BLaER1 treated with 17β-estradiol and CSF1 and Interleukin-3, amounts not matched to agents 10 nM and 100 nM (cell line): Measurements from ENCODE around the gene HDAC7.
A peak's percentile ranks its signal among the peaks of the same experiment; 100 is the strongest.

Source experiments
- H3K27ac ChIP-seq, 11 experiments: shearing (Covaris generic); formaldehyde crosslinking; 2 replicates each; pipeline ENCODE4 v1.8.1; 2022
- H3K27me3 ChIP-seq, 11 experiments: shearing (Covaris generic); formaldehyde crosslinking; 2 replicates each; pipeline ENCODE4 v1.8.1; 2022
- H3K36me3 ChIP-seq, 11 experiments: shearing (Covaris generic); formaldehyde crosslinking; 2 replicates each; pipeline ENCODE4 v1.8.1; 2022
- H3K4me1 ChIP-seq, 10 experiments: shearing (Covaris generic); formaldehyde crosslinking; 2 replicates each; pipeline ENCODE4 v1.8.1; 2022
- H3K4me2 ChIP-seq, 11 experiments: shearing (Covaris generic); formaldehyde crosslinking; 2 replicates each; pipeline ENCODE4 v1.8.1; 2022
- H3K4me3 ChIP-seq, 10 experiments: shearing (Covaris generic); formaldehyde crosslinking; 2 replicates each; pipeline ENCODE4 v1.8.1; 2022
- H3K9ac ChIP-seq, 11 experiments: shearing (Covaris generic); formaldehyde crosslinking; 2 replicates each; pipeline ENCODE4 v1.8.1; 2022
- H3K9me3 ChIP-seq, 11 experiments: shearing (Covaris generic); formaldehyde crosslinking; replicated peaks in 1 of 11; 2 replicates each; pipeline ENCODE4 v1.8.1; 2022
- H4K20me1 ChIP-seq, 11 experiments: shearing (Covaris generic); formaldehyde crosslinking; 2 replicates each; pipeline ENCODE4 v1.8.1; 2022
- Cebpa-rat ChIP-seq, 11 experiments: shearing (Covaris generic); IDR thresholded peaks; 2 replicates each; pipeline ENCODE4 v1.8.1; 2022

The HDAC7 gene

GRCh38 chr12:47741340-47741703 lies 78.4 kb downstream of the HDAC7 start:
- Histone ChIP-seq H3K4me2 (peak overlapping the region; percentile 96 to 100 (median 98)), H3K36me3 (no peaks in the 10 kb centered on the region), H3K4me3 (peak overlapping the region; percentile 37 to 62 (median 47); a peak in 18 of 20 replicates), H3K27ac (peak overlapping the region; percentile 77 to 89 (median 82)), H3K9ac (peak overlapping the region; percentile 66 to 81 (median 75)), H3K9me3 (no peaks in the 10 kb centered on the region), H4K20me1 (peaks cover 0 to 29% (median 10%) of the 10 kb centered on the region in 11 experiments; a peak in 10 of 22 replicates), H3K4me1 (peaks cover 47 to 95% (median 76%) of the 10 kb centered on the region in 10 experiments), H3K27me3 (0 out of 22 replicates have a peak, but pooled peaks cover 0 to 3% (median 0%) of the 10 kb centered on the region in 11 experiments)
- TF ChIP-seq Cebpa-rat (IDR thresholded peaks at IDR 0.05) = peak in 1 of 11 experiments; percentile 28; a peak in 1 of 22 replicates

GRCh38 chr12:47740606-47741339 lies 78.9 kb downstream of the HDAC7 start:
- peaks cover 53 to 94% (median 74%) of the 10 kb centered on the region in 10 experiments for H3K4me1 ChIP-seq
- peak overlapping the region; percentile 77 to 89 (median 82) for H3K27ac ChIP-seq
- H3K9me3 ChIP-seq = no peaks in the 10 kb centered on the region
- peaks cover 0 to 27% (median 10%) of the 10 kb centered on the region in 11 experiments; a peak in 10 of 22 replicates for H4K20me1 ChIP-seq
- H3K4me3 ChIP-seq = peak overlapping the region; percentile 37 to 62 (median 47)
- H3K27me3 ChIP-seq = 0 out of 22 replicates have a peak, but pooled peaks cover 0 to 3% (median 0%) of the 10 kb centered on the region in 11 experiments
- H3K9ac ChIP-seq = peak overlapping the region; percentile 66 to 81 (median 75)
- no peak for TF ChIP-seq Cebpa-rat (IDR thresholded peaks at IDR 0.05)
- H3K4me2 ChIP-seq = peak overlapping the region; percentile 96 to 100 (median 98)
- no peaks in the 10 kb centered on the region for H3K36me3 ChIP-seq

- Histone ChIP-seq H3K9me3 (no peaks in the 10 kb centered on the region), H3K4me2 (peak overlapping the region; percentile 96 to 100 (median 98)), H3K4me3 (peak overlapping the region; percentile 37 to 62 (median 47); a peak in 19 of 20 replicates), H3K27me3 (0 out of 22 replicates have a peak, but pooled peaks cover 0 to 3% (median 0%) of the 10 kb centered on the region in 11 experiments), H3K4me1 (peaks cover 57 to 94% (median 80%) of the 10 kb centered on the region in 10 experiments), H3K9ac (peak overlapping the region; percentile 66 to 81 (median 75); a peak in 21 of 22 replicates), H4K20me1 (peaks cover 0 to 20% (median 10%) of the 10 kb centered on the region in 11 experiments; a peak in 9 of 22 replicates), H3K36me3 (no peaks in the 10 kb centered on the region), H3K27ac (peak overlapping the region; percentile 77 to 89 (median 82))
- no peak for TF ChIP-seq Cebpa-rat (IDR thresholded peaks at IDR 0.05)
Measured at GRCh38 chr12:47739979-47740378, 79.7 kb downstream of the HDAC7 start.

GRCh38 chr12:47739297-47739696 lies 80.4 kb downstream of the HDAC7 start:
- Histone ChIP-seq H3K27ac (peak overlapping the region in 7 of 11 experiments; percentile 78 to 89 (median 83); a peak in 9 of 22 replicates), H3K4me3 (peak overlapping the region in 2 of 10 experiments; percentile 47 to 53; a peak in 1 of 20 replicates), H3K4me1 (peaks cover 57 to 92% (median 82%) of the 10 kb centered on the region in 10 experiments), H3K9ac (peak overlapping the region in 6 of 11 experiments; percentile 66 to 80 (median 76); a peak in 7 of 22 replicates), H3K27me3 (0 out of 22 replicates have a peak, but pooled peaks cover 0 to 3% (median 0%) of the 10 kb centered on the region in 11 experiments), H3K9me3 (no peaks in the 10 kb centered on the region), H3K36me3 (no peaks in the 10 kb centered on the region), H3K4me2 (peak overlapping the region; percentile 96 to 100 (median 98)), H4K20me1 (peaks cover 0 to 20% (median 10%) of the 10 kb centered on the region in 11 experiments; a peak in 8 of 22 replicates)
- TF ChIP-seq Cebpa-rat (IDR thresholded peaks at IDR 0.05) = no peak

GRCh38 chr12:47737936-47738594 lies 81.6 kb downstream of the HDAC7 start:
- Histone ChIP-seq H3K27ac (no peak overlapping the region), H3K9ac (0 out of 22 replicates have a peak overlapping the region, but pooled peaks of 1 of the 11 experiments have one; percentile 23), H3K4me2 (peak overlapping the region in 9 of 11 experiments; percentile 96 to 100 (median 98); a peak in 16 of 22 replicates), H3K27me3 (0 out of 22 replicates have a peak, but pooled peaks cover 0 to 3% (median 0%) of the 10 kb centered on the region in 11 experiments), H3K4me1 (peaks cover 48 to 81% (median 70%) of the 10 kb centered on the region in 10 experiments), H3K9me3 (no peaks in the 10 kb centered on the region), H3K36me3 (no peaks in the 10 kb centered on the region), H3K4me3 (no peak overlapping the region), H4K20me1 (peaks cover 0 to 14% (median 9%) of the 10 kb centered on the region in 11 experiments; a peak in 9 of 22 replicates)
- TF ChIP-seq Cebpa-rat (IDR thresholded peaks at IDR 0.05) = no peak

GRCh38 chr12:47736877-47737676 lies 82.6 kb downstream of the HDAC7 start:
- H3K4me1 ChIP-seq = peaks cover 54 to 81% (median 65%) of the 10 kb centered on the region in 10 experiments
- no peak overlapping the region for H3K9ac ChIP-seq
- TF ChIP-seq Cebpa-rat (IDR thresholded peaks at IDR 0.05) = no peak
- H3K9me3 ChIP-seq = no peaks in the 10 kb centered on the region
- no peak overlapping the region for H3K4me3 ChIP-seq
- H3K27ac ChIP-seq = no peak overlapping the region
- peak overlapping the region in 10 of 11 experiments; percentile 12 to 69 (median 25); a peak in 15 of 22 replicates for H3K4me2 ChIP-seq
- H4K20me1 ChIP-seq = peaks cover 0 to 14% (median 2%) of the 10 kb centered on the region in 11 experiments; a peak in 5 of 22 replicates
- no peaks in the 10 kb centered on the region for H3K36me3 ChIP-seq
- 0 out of 22 replicates have a peak, but pooled peaks cover 0 to 3% (median 0%) of the 10 kb centered on the region in 11 experiments for H3K27me3 ChIP-seq

GRCh38 chr12:47736216-47736615 lies 83.5 kb downstream of the HDAC7 start:
- H3K9ac ChIP-seq = no peak overlapping the region
- no peaks in the 10 kb centered on the region for H3K9me3 ChIP-seq
- peaks cover 47 to 72% (median 57%) of the 10 kb centered on the region in 10 experiments for H3K4me1 ChIP-seq
- TF ChIP-seq Cebpa-rat (IDR thresholded peaks at IDR 0.05) = no peak
- H3K27ac ChIP-seq = no peak overlapping the region
- 0 out of 22 replicates have a peak, but pooled peaks cover 0 to 3% (median 0%) of the 10 kb centered on the region in 11 experiments for H3K27me3 ChIP-seq
- H3K36me3 ChIP-seq = no peaks in the 10 kb centered on the region
- H3K4me2 ChIP-seq = peak overlapping the region in 8 of 11 experiments; percentile 13 to 69 (median 34); a peak in 10 of 22 replicates
- H3K4me3 ChIP-seq = no peak overlapping the region
- peaks cover 0 to 13% (median 2%) of the 10 kb centered on the region in 11 experiments; a peak in 5 of 22 replicates for H4K20me1 ChIP-seq
